GM19193 (cell line): Measurements from ENCODE around the gene WDR18.

Experiments
- POLR2A ChIP-seq: IDR thresholded peaks from 4 replicates; pipeline ENCODE4 v1.6.1; 2011; ENCODE audit not compliant: insufficient read depth, insufficient read length; ENCODE audit errors: extremely low read depth

Gene WDR18

GRCh38 chr19:984165-984967, at the start of gene WDR18:
TSS of gene WDR18 (plus strand) at chr19:984345. CDS start at chr19:984354, 9 bp downstream.
- peak; percentile 73 for TF ChIP-seq POLR2A

- no peak for TF ChIP-seq POLR2A
These were observed 49.2 kb upstream of the WDR18 start for GRCh38 chr19:934865-935479.

- no peak for TF ChIP-seq POLR2A
These were observed 48.0 kb upstream of the WDR18 start for GRCh38 chr19:936175-936546.

- peak; percentile 18 for TF ChIP-seq POLR2A
These were observed 46.9 kb upstream of the WDR18 start for GRCh38 chr19:937259-937694.

GRCh38 chr19:938233-938923, 45.8 kb upstream of the WDR18 start:
- no peak for TF ChIP-seq POLR2A

- TF ChIP-seq POLR2A, result no peak
These were observed 44.7 kb upstream of the WDR18 start for GRCh38 chr19:939439-939838.

GRCh38 chr19:939922-940321, 44.2 kb upstream of the WDR18 start:
- no peak for TF ChIP-seq POLR2A

GRCh38 chr19:940591-941291, 43.4 kb upstream of the WDR18 start:
- TF ChIP-seq POLR2A, result peak; percentile 39

GRCh38 chr19:941292-942132, 42.6 kb upstream of the WDR18 start:
- TF ChIP-seq POLR2A, result no peak

- TF ChIP-seq POLR2A, result no peak
These were observed 42.0 kb upstream of the WDR18 start for GRCh38 chr19:942133-942645.

- TF ChIP-seq POLR2A, result no peak
These were observed 40.5 kb upstream of the WDR18 start for GRCh38 chr19:943551-944170.

- no peak for TF ChIP-seq POLR2A
These were observed 40.0 kb upstream of the WDR18 start for GRCh38 chr19:944171-944567.

- TF ChIP-seq POLR2A, result no peak
These were observed 39.4 kb upstream of the WDR18 start for GRCh38 chr19:944663-945241.

GRCh38 chr19:945401-946252, 38.5 kb upstream of the WDR18 start:
- no peak for TF ChIP-seq POLR2A
